Peyer's patch (tissue), 4 donors: Measurements from ENCODE around the gene CTTNBP2NL. TPM values are rescaled to one million over a fixed set of nuclear protein-coding genes. Genes with fewer than 3 reads are reported as not detected.

Source experiments
- DNase-seq, 3 donors: peaks; one replicate each; pipeline ENCODE4 v3.0.0-alpha.2; 2017 to 2019
- H3K27ac ChIP-seq, 4 donors: fragments of 200-600 bp; sonication (generic); one replicate each; pipeline ENCODE4 v1.5.1; 2016 to 2019
- H3K27me3 ChIP-seq, 2 donors: fragments of 200-600 bp; sonication (generic); one replicate each; pipeline ENCODE4 v1.5.1; 2019
- H3K36me3 ChIP-seq, 3 donors: fragments of 200-600 bp; sonication (generic); one replicate each; pipeline ENCODE4 v1.5.1; 2016 to 2019
- H3K4me1 ChIP-seq, 4 donors: fragments of 200-600 bp; sonication (generic); one replicate each; pipeline ENCODE4 v1.5.1; 2016 to 2019
- H3K4me3 ChIP-seq, 4 donors: fragments of 200-600 bp; sonication (generic); 1 replicate in 3 of 4; 2 replicates in 1 of 4; pipeline ENCODE4 v1.5.1; 2016 to 2019; ENCODE audit warnings: mild to moderate bottlenecking in 1 of 4
- H3K9me3 ChIP-seq, 4 donors: fragments of 200-600 bp; sonication (generic); one replicate each; pipeline ENCODE4 v1.5.1; 2016 to 2019; ENCODE audit warnings: mild to moderate bottlenecking in 1 of 4
- CTCF ChIP-seq, 6 experiments: fragments of 450-650 bp in 4 of 6; fragments of 200-600 bp in 2 of 6; sonication (generic) in 1 of 6; IDR thresholded peaks; one replicate each; pipeline ENCODE4 v1.5.1; 2017 to 2019; ENCODE audit warnings: antibody characterized with exemption in 6 of 6, mild to moderate bottlenecking in 3 of 6, moderate library complexity in 1 of 6
- POLR2A ChIP-seq, 2 donors: fragments of 450-650 bp; IDR thresholded peaks; one replicate each; pipeline ENCODE4 v1.5.1; 2017; ENCODE audit warnings: antibody characterized with exemption in 2 of 2, mild to moderate bottlenecking in 2 of 2, moderate library complexity in 2 of 2
- total RNA-seq, 4 donors: library from RNA; depleted of rRNA; stranded (reverse); fragments of >200 nt; gene quantifications; one replicate each; pipeline ENCODE4 v1.1.0, GENCODE V29; 2016

CTTNBP2NL gene
- total RNA-seq, 4 donors from 2014 or later = 28.4 to 81.7 (median 59.1) TPM

- Histone ChIP-seq H3K27ac (no peak overlapping the region), H3K9me3 (no peaks in the 10 kb centered on the region), H3K4me3 (no peak overlapping the region), H3K36me3 (peaks cover 0 to 48% (median 0%) of the 10 kb centered on the region in 3 donors), H3K4me1 (no peaks in the 10 kb centered on the region), H3K27me3 (no peaks in the 10 kb centered on the region)
- DNase-seq = no peak
- TF ChIP-seq CTCF (IDR thresholded peaks at IDR 0.05) = no peak
- no peak for TF ChIP-seq POLR2A (IDR thresholded peaks at IDR 0.05)
Measured at GRCh38 chr1:112453876-112454275, 57.9 kb downstream of the CTTNBP2NL start.

- Histone ChIP-seq H3K9me3 (no peaks in the 10 kb centered on the region), H3K27ac (no peak overlapping the region), H3K4me1 (no peaks in the 10 kb centered on the region), H3K27me3 (no peaks in the 10 kb centered on the region), H3K36me3 (peaks cover 0 to 48% (median 0%) of the 10 kb centered on the region in 3 donors), H3K4me3 (no peak overlapping the region)
- no peak for DNase-seq
- TF ChIP-seq POLR2A (IDR thresholded peaks at IDR 0.05) (no peak), CTCF (IDR thresholded peaks at IDR 0.05) (no peak)
Measured at GRCh38 chr1:112454316-112454715, 58.3 kb downstream of the CTTNBP2NL start.

- Histone ChIP-seq H3K4me3 (no peak overlapping the region), H3K9me3 (no peaks in the 10 kb centered on the region), H3K4me1 (no peaks in the 10 kb centered on the region), H3K36me3 (peaks cover 0 to 45% (median 0%) of the 10 kb centered on the region in 3 donors), H3K27ac (no peak overlapping the region), H3K27me3 (no peaks in the 10 kb centered on the region)
- DNase-seq = no peak
- TF ChIP-seq POLR2A (IDR thresholded peaks at IDR 0.05) (no peak), CTCF (IDR thresholded peaks at IDR 0.05) (no peak)
Measured at GRCh38 chr1:112457241-112457640, 61.2 kb downstream of the CTTNBP2NL start.

GRCh38 chr1:112457955-112458354 lies 61.9 kb downstream of the CTTNBP2NL start:
- H3K27ac ChIP-seq = no peak overlapping the region
- no peak for DNase-seq
- no peak overlapping the region for H3K4me3 ChIP-seq
- peaks cover 0 to 45% (median 0%) of the 10 kb centered on the region in 3 donors for H3K36me3 ChIP-seq
- no peaks in the 10 kb centered on the region for H3K4me1 ChIP-seq
- H3K27me3 ChIP-seq = no peaks in the 10 kb centered on the region
- TF ChIP-seq CTCF (IDR thresholded peaks at IDR 0.05) (no peak), POLR2A (IDR thresholded peaks at IDR 0.05) (no peak)
- no peaks in the 10 kb centered on the region for H3K9me3 ChIP-seq

GRCh38 chr1:112458756-112459155 lies 62.7 kb downstream of the CTTNBP2NL start:
- TF ChIP-seq POLR2A (IDR thresholded peaks at IDR 0.05) (no peak), CTCF (IDR thresholded peaks at IDR 0.05) (no peak)
- no peak overlapping the region for H3K4me3 ChIP-seq
- DNase-seq = no peak
- peaks cover 0 to 45% (median 0%) of the 10 kb centered on the region in 3 donors for H3K36me3 ChIP-seq
- H3K9me3 ChIP-seq = no peaks in the 10 kb centered on the region
- H3K4me1 ChIP-seq = no peaks in the 10 kb centered on the region
- H3K27me3 ChIP-seq = no peaks in the 10 kb centered on the region
- no peak overlapping the region for H3K27ac ChIP-seq

GRCh38 chr1:112460615-112461014 lies 64.6 kb downstream of the CTTNBP2NL start:
- Histone ChIP-seq H3K9me3 (no peaks in the 10 kb centered on the region), H3K4me3 (no peak overlapping the region), H3K27me3 (no peaks in the 10 kb centered on the region), H3K27ac (no peak overlapping the region), H3K36me3 (peaks cover 0 to 30% (median 0%) of the 10 kb centered on the region in 3 donors), H3K4me1 (peaks cover 0 to 3% (median 0%) of the 10 kb centered on the region in 4 donors)
- TF ChIP-seq POLR2A (IDR thresholded peaks at IDR 0.05) = no peak
- no peak for TF ChIP-seq CTCF (IDR thresholded peaks at IDR 0.05)
- no peak for DNase-seq
